Measurements from ENCODE around the gene PALLD.

- TF ChIP-seq CTCF (IDR thresholded peaks at IDR 0.05) (no peak), POLR2A (IDR thresholded peaks at IDR 0.05) (no peak)
These were observed 20.0 kb downstream of the PALLD start for GRCh38 chr4:168516841-168517240.

Data from suprapubic skin (tissue), 3 donors.